GM12872 (cell line): Measurements from ENCODE around the gene SCN7A.

ENCODE experiments used
- TF ChIP-seq, protein P1 (sequence below): IDR thresholded peaks from 3 replicates; pipeline ENCODE4 v1.5.1; 2011; ENCODE audit warnings: low read depth, mild to moderate bottlenecking, low read length, moderate library complexity; ENCODE audit not compliant: insufficient read depth

SCN7A gene

DNA sequence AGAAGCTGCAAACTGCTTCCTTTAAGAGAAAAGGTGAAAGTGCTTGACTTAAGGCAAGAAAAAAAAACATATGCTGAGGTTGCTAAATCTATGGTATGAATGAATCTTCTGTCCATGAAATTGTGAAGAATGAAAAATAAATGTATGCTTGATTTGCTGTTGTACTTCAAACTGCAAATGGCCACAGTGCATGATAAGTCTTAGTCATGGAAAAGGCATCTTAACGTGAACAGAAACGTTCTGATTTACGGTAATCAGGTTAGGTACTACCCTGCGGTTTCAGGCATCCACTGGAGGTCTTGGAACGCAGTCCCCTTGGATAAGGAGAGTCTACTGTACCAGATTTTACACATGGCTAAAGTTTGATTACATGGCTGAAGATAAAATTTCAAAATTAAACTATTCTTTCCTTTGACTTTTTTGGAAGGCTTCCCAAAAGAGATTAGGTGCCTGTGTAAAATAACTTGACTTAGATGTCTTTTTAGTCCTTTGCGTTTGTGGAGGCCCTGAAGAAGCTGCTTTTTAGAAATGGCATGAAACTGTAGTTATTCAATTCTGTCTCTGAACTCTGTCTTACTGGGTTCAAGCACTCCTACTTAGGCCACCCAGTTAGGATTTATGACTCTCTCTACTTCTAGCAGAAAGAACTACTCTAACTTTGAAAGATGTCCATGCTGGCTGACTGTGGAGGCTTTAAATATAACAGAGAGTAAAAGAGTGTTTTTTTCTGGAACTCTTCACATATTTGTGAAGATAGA lies 82.4 kb downstream of the SCN7A start:
- TF ChIP-seq, protein P1, sequence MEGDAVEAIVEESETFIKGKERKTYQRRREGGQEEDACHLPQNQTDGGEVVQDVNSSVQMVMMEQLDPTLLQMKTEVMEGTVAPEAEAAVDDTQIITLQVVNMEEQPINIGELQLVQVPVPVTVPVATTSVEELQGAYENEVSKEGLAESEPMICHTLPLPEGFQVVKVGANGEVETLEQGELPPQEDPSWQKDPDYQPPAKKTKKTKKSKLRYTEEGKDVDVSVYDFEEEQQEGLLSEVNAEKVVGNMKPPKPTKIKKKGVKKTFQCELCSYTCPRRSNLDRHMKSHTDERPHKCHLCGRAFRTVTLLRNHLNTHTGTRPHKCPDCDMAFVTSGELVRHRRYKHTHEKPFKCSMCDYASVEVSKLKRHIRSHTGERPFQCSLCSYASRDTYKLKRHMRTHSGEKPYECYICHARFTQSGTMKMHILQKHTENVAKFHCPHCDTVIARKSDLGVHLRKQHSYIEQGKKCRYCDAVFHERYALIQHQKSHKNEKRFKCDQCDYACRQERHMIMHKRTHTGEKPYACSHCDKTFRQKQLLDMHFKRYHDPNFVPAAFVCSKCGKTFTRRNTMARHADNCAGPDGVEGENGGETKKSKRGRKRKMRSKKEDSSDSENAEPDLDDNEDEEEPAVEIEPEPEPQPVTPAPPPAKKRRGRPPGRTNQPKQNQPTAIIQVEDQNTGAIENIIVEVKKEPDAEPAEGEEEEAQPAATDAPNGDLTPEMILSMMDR = no peak

GRCh38 chr2:166410828-166411472 lies 83.1 kb downstream of the SCN7A start:
- TF ChIP-seq, protein P1 = no peak

GRCh38 chr2:166406374-166406773 lies 87.7 kb downstream of the SCN7A start:
- TF ChIP-seq, protein P1 = no peak

DNA sequence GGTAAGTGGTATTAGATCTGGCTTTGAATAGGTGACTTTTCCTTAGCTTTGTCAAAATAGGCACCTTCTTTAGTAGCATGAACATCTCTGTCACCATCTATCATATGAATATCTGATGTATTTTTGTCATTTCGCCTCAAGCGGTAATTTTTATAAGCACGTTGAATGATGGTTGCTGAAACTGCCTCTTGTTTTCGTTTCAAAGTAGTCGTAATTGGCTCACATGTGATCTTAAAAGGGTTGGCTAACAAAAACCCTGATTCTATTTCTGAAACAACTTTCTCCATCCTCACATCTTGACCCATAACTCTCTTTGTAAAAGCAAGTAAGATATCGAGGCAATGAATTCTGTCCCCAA lies 88.5 kb downstream of the SCN7A start:
- TF ChIP-seq, protein P1 = no peak

- TF ChIP-seq, protein P1 = no peak
Observed at GRCh38 chr2:166404831-166405568, 89.0 kb downstream of the SCN7A start.

DNA sequence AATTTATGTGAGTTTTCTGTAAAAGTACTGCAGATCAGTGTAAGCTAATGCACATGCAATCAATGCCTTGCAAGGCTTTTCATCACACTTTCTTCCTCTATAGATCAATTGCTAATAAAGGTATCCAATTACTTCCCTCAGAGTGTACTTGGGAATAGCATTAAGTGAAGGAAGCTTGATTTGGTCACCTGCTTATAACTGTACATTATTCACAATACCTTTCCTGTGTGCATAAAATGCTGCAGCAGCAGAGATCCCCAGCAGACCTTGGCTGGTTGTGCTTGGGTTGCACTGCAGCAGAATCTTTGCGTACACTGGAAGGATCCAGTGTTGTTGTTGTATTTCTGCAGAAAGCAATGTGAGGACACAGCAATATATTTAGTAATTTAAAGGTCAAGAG lies 99.8 kb downstream of the SCN7A start:
- TF ChIP-seq, protein P1 = no peak

- TF ChIP-seq, protein P1 = no peak
Observed at GRCh38 chr2:166393008-166393407, 101.0 kb downstream of the SCN7A start.
